Measurements from ENCODE around the gene PSKH1. TPM values are rescaled to one million over a fixed set of nuclear protein-coding genes. Genes with fewer than 3 reads are reported as not detected.

Gene PSKH1
- polyA plus RNA-seq, 1 donor (not counting 4 experiments of a cell fraction or from before 2014, with no cell fraction given): 10.7 TPM

- Histone ChIP-seq H3K4me3 (ENCODE audit: control insufficient read depth in 2 of 3, extremely low read depth in 1 of 3, insufficient read depth in 2 of 3, low read depth in 1 of 3, low read length in 3 of 3) (no peak overlapping the region), H3K4me1 (ENCODE audit: control insufficient read depth, extremely low read depth, insufficient read depth, low read length) (peaks cover 27% of the 10 kb centered on the region), H3K4me2 (ENCODE audit: control insufficient read depth, extremely low read depth, insufficient read depth, low read depth, low read length) (no peak overlapping the region), H3K36me3 (ENCODE audit: control insufficient read depth in 2 of 2, extremely low read depth in 1 of 2, insufficient read depth in 2 of 2, low read length in 2 of 2) (peaks cover 4% of the 10 kb centered on the region in 2 experiments), H3K9me3 (ENCODE audit: control insufficient read depth, low read depth, low read length) (no peaks in the 10 kb centered on the region), H3K9ac (ENCODE audit: control insufficient read depth, extremely low read depth, insufficient read depth, low read length) (no peak overlapping the region), H3K9me1 (ENCODE audit: control insufficient read depth, extremely low read depth, insufficient read depth, low read length) (peaks cover 11% of the 10 kb centered on the region), H3K27me3 (ENCODE audit: control insufficient read depth, extremely low read depth, insufficient read depth, low read length) (no peaks in the 10 kb centered on the region), H3K27ac (ENCODE audit: control insufficient read depth, insufficient read depth, low read length) (no peak overlapping the region), H3K79me2 (ENCODE audit: control insufficient read depth, insufficient read depth, low read length) (peaks cover 6% of the 10 kb centered on the region), H2AFZ (ENCODE audit: control insufficient read depth, low read length) (no peak overlapping the region), H4K20me1 (ENCODE audit: control insufficient read depth, extremely low read depth, insufficient read depth, low read length) (peaks cover 17% of the 10 kb centered on the region)
- no peak for DNase-seq (ENCODE audit: low read depth, low spot score)
- peak; percentile 39 for FAIRE-seq
- dilution Hi-C loops (cut with MboI; ENCODE audit: extremely low pct_ligation_motif_present, low sequenced_read_pairs): no loop called here
- TF ChIP-seq CTCF (optimal IDR thresholded peaks at IDR 0.05 in 1 of 3, IDR thresholded peaks at IDR 0.05 in 1 of 3, conservative IDR thresholded peaks at IDR 0.05 in 1 of 3; ENCODE audit: extremely low read depth in 1 of 3, insufficient read depth in 2 of 3, low read length in 3 of 3) (no peak), EZH2 (IDR thresholded peaks at IDR 0.05; ENCODE audit: low read length) (no peak)
Observed at GRCh38 chr16:67915831-67916723, 23.0 kb downstream of the PSKH1 start.

- Histone ChIP-seq H3K4me3 (ENCODE audit: control insufficient read depth in 2 of 3, extremely low read depth in 1 of 3, insufficient read depth in 2 of 3, low read depth in 1 of 3, low read length in 3 of 3) (no peak overlapping the region), H3K79me2 (ENCODE audit: control insufficient read depth, insufficient read depth, low read length) (peaks cover 6% of the 10 kb centered on the region), H3K9ac (ENCODE audit: control insufficient read depth, extremely low read depth, insufficient read depth, low read length) (no peak overlapping the region), H3K36me3 (ENCODE audit: control insufficient read depth in 2 of 2, extremely low read depth in 1 of 2, insufficient read depth in 2 of 2, low read length in 2 of 2) (peaks cover 4 to 8% of the 10 kb centered on the region in 2 experiments), H3K4me1 (ENCODE audit: control insufficient read depth, extremely low read depth, insufficient read depth, low read length) (peaks cover 27% of the 10 kb centered on the region), H3K27me3 (ENCODE audit: control insufficient read depth, extremely low read depth, insufficient read depth, low read length) (no peaks in the 10 kb centered on the region), H3K9me1 (ENCODE audit: control insufficient read depth, extremely low read depth, insufficient read depth, low read length) (peaks cover 11% of the 10 kb centered on the region), H2AFZ (ENCODE audit: control insufficient read depth, low read length) (no peak overlapping the region), H3K4me2 (ENCODE audit: control insufficient read depth, extremely low read depth, insufficient read depth, low read depth, low read length) (peak overlapping the region; percentile 3), H3K27ac (ENCODE audit: control insufficient read depth, insufficient read depth, low read length) (peak overlapping the region; percentile 10), H3K9me3 (ENCODE audit: control insufficient read depth, low read depth, low read length) (no peaks in the 10 kb centered on the region), H4K20me1 (ENCODE audit: control insufficient read depth, extremely low read depth, insufficient read depth, low read length) (peaks cover 17% of the 10 kb centered on the region)
- no peak for TF ChIP-seq CTCF (optimal IDR thresholded peaks at IDR 0.05 in 1 of 3, IDR thresholded peaks at IDR 0.05 in 1 of 3, conservative IDR thresholded peaks at IDR 0.05 in 1 of 3; ENCODE audit: extremely low read depth in 1 of 3, insufficient read depth in 2 of 3, low read length in 3 of 3)
- dilution Hi-C loops (cut with MboI; ENCODE audit: extremely low pct_ligation_motif_present, low sequenced_read_pairs): no loop called here
- FAIRE-seq (no peak), DNase-seq (ENCODE audit: low read depth, low spot score) (no peak)
Observed at GRCh38 chr16:67917140-67917851, 24.2 kb downstream of the PSKH1 start.

All from keratinocyte (primary cell).